Subcutaneous abdominal adipose tissue (tissue), 5 donors: Measurements from ENCODE around the gene UNC13A.

ENCODE experiments used
- H3K27ac ChIP-seq: one replicate; pipeline ENCODE4 v1.7.0; 2013; ENCODE audit warnings: low read depth, mild to moderate bottlenecking, inconsistent platforms, low read length, moderate library complexity
- H3K27me3 ChIP-seq, 5 donors: one replicate each; pipeline ENCODE4 v1.7.0; 2013; ENCODE audit warnings: low read length in 5 of 5, inconsistent platforms in 1 of 5; ENCODE audit not compliant: control insufficient read depth in 5 of 5, insufficient read depth in 4 of 5
- H3K36me3 ChIP-seq, 5 donors: one replicate each; pipeline ENCODE4 v1.7.0; 2013; ENCODE audit warnings: low read length in 5 of 5; ENCODE audit not compliant: control insufficient read depth in 5 of 5, insufficient read depth in 5 of 5
- H3K4me1 ChIP-seq, 5 donors: one replicate each; pipeline ENCODE4 v1.7.0; 2013; ENCODE audit warnings: low read length in 5 of 5, mild to moderate bottlenecking in 3 of 5, moderate library complexity in 1 of 5; ENCODE audit not compliant: control insufficient read depth in 5 of 5, insufficient read depth in 5 of 5
- H3K4me3 ChIP-seq, 5 donors: one replicate each; pipeline ENCODE4 v1.7.0; 2013; ENCODE audit warnings: low read length in 5 of 5, low read depth in 1 of 5
- H3K9ac ChIP-seq, 5 donors: one replicate each; pipeline ENCODE4 v1.7.0; 2013; ENCODE audit warnings: low read length in 5 of 5, mild to moderate bottlenecking in 4 of 5, moderate library complexity in 3 of 5
- H3K9me3 ChIP-seq, 5 donors: one replicate each; pipeline ENCODE4 v1.7.0; 2013; ENCODE audit warnings: low read length in 5 of 5; ENCODE audit not compliant: control insufficient read depth in 5 of 5
- donor health status: healthy.
- donor health status: healthy.
- donor health status: healthy.
- donor health status: healthy.
- donor health status: healthy.

UNC13A gene

GRCh38 chr19:17655751-17656472, 32.2 kb downstream of the UNC13A start:
- Histone ChIP-seq H3K27ac (no peak overlapping the region), H3K4me3 (no peak overlapping the region), H3K9me3 (peaks cover 0 to 5% (median 3%) of the 10 kb centered on the region in 5 donors), H3K9ac (no peak overlapping the region), H3K4me1 (peaks cover 0 to 3% (median 0%) of the 10 kb centered on the region in 5 donors), H3K27me3 (peaks cover 0 to 10% (median 0%) of the 10 kb centered on the region in 5 donors), H3K36me3 (no peaks in the 10 kb centered on the region)

- Histone ChIP-seq H3K4me3 (no peak overlapping the region), H3K27ac (no peak overlapping the region), H3K27me3 (peaks cover 0 to 10% (median 0%) of the 10 kb centered on the region in 5 donors), H3K4me1 (peaks cover 0 to 3% (median 0%) of the 10 kb centered on the region in 5 donors), H3K9ac (no peak overlapping the region), H3K36me3 (no peaks in the 10 kb centered on the region), H3K9me3 (peaks cover 0 to 5% (median 3%) of the 10 kb centered on the region in 5 donors)
These were observed 33.2 kb downstream of the UNC13A start for GRCh38 chr19:17654993-17655392.

GRCh38 chr19:17652627-17653026, 35.5 kb downstream of the UNC13A start:
- Histone ChIP-seq H3K9ac (no peak overlapping the region), H3K27me3 (peaks cover 0 to 12% (median 3%) of the 10 kb centered on the region in 5 donors), H3K27ac (no peak overlapping the region), H3K4me1 (no peaks in the 10 kb centered on the region), H3K36me3 (no peaks in the 10 kb centered on the region), H3K9me3 (peaks cover 0 to 5% (median 3%) of the 10 kb centered on the region in 5 donors), H3K4me3 (no peak overlapping the region)

GRCh38 chr19:17648786-17649185, 39.4 kb downstream of the UNC13A start:
- H3K36me3 ChIP-seq: no peaks in the 10 kb centered on the region
- H3K9ac ChIP-seq: no peak overlapping the region
- H3K27me3 ChIP-seq: peaks cover 0 to 19% (median 14%) of the 10 kb centered on the region in 5 donors
- H3K27ac ChIP-seq: no peak overlapping the region
- H3K9me3 ChIP-seq: no peaks in the 10 kb centered on the region
- no peak overlapping the region for H3K4me3 ChIP-seq
- no peaks in the 10 kb centered on the region for H3K4me1 ChIP-seq

- Histone ChIP-seq H3K36me3 (no peaks in the 10 kb centered on the region), H3K27ac (no peak overlapping the region), H3K4me3 (no peak overlapping the region), H3K4me1 (no peaks in the 10 kb centered on the region), H3K9me3 (no peaks in the 10 kb centered on the region), H3K27me3 (peaks cover 0 to 19% (median 16%) of the 10 kb centered on the region in 5 donors), H3K9ac (no peak overlapping the region)
These were observed 40.0 kb downstream of the UNC13A start for GRCh38 chr19:17648097-17648660.

- H3K9ac ChIP-seq: no peak overlapping the region
These were observed 40.8 kb downstream of the UNC13A start for GRCh38 chr19:17647071-17648020.

GRCh38 chr19:17646441-17646840, 41.7 kb downstream of the UNC13A start:
- Histone ChIP-seq H3K9ac (no peak overlapping the region), H3K4me3 (no peak overlapping the region), H3K9me3 (no peaks in the 10 kb centered on the region), H3K4me1 (no peaks in the 10 kb centered on the region), H3K27ac (no peak overlapping the region), H3K27me3 (peaks cover 0 to 24% (median 16%) of the 10 kb centered on the region in 5 donors), H3K36me3 (no peaks in the 10 kb centered on the region)

More at GRCh38 chr19:17647071-17648020, 40.8 kb downstream of the UNC13A start:
- Histone ChIP-seq H3K27me3 (peaks cover 0 to 23% (median 16%) of the 10 kb centered on the region in 5 donors), H3K27ac (no peak overlapping the region), H3K4me3 (no peak overlapping the region), H3K36me3 (no peaks in the 10 kb centered on the region), H3K9me3 (no peaks in the 10 kb centered on the region), H3K4me1 (no peaks in the 10 kb centered on the region)

- Histone ChIP-seq H3K36me3 (no peaks in the 10 kb centered on the region), H3K27me3 (peaks cover 0 to 24% (median 16%) of the 10 kb centered on the region in 5 donors), H3K9me3 (no peaks in the 10 kb centered on the region), H3K4me3 (no peak overlapping the region), H3K27ac (no peak overlapping the region), H3K4me1 (no peaks in the 10 kb centered on the region), H3K9ac (no peak overlapping the region)
These were observed 42.7 kb downstream of the UNC13A start for GRCh38 chr19:17645339-17645963.

- Histone ChIP-seq H3K36me3 (no peaks in the 10 kb centered on the region), H3K4me3 (no peak overlapping the region), H3K9me3 (no peaks in the 10 kb centered on the region), H3K4me1 (no peaks in the 10 kb centered on the region), H3K27ac (no peak overlapping the region), H3K27me3 (peaks cover 0 to 25% (median 19%) of the 10 kb centered on the region in 5 donors), H3K9ac (no peak overlapping the region)
These were observed 45.5 kb downstream of the UNC13A start for GRCh38 chr19:17642656-17643055.
